ENCODE measurements around the gene CACHD1. TPM values are rescaled to one million over a fixed set of nuclear protein-coding genes. Genes with fewer than 3 reads are reported as not detected.

The CACHD1 gene
- total RNA-seq, 1 experiment from 2014 or later: 29.9 TPM

DNA sequence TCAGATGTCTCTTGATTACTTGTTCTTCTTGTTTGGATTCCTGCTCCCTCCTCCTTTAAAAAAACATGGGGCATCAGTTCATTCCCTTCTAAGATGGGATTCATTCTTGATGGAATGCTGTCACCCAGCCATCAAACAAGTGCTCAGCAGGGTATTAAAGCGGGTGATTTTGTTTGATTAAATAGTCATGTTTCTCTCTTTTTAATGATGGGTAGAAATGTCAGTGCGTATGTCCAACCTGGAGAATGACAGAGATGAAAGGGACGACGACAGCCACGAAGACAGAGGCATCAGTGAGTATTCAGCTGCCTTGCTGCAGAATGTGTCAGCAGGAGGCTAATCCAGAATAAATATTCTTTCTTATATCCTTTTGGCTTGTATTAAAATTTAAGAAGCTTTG, 211.1 kb downstream of the CACHD1 start:
- BruUV-seq (replicated peaks): no TSS peak
- H3K27me3 ChIP-seq (ENCODE audit: control insufficient read depth, insufficient read depth, low read length): no peaks in the 10 kb centered on the region
- H3K4me3 ChIP-seq (ENCODE audit: low read depth in 2 of 2, low read length in 2 of 2): no peak overlapping the region
- H3K9me3 ChIP-seq (ENCODE audit: control insufficient read depth, insufficient read depth, low read depth, low read length): no peaks in the 10 kb centered on the region
- peaks cover 14% of the 10 kb centered on the region for H3K36me3 ChIP-seq (ENCODE audit: control insufficient read depth, insufficient read depth, low read length)
- DNase-seq (ENCODE audit: low read depth, low spot score) (no peak), ATAC-seq (no peak)
- POLR2A ChIA-PET: no interaction called here
- intact Hi-C loops (cut with micrococcal nuclease; ENCODE audit: unreplicated experiment) (no loop called here), in situ Hi-C loops (cut with HindIII; ENCODE audit: low pct_unique_long_range_greater_than_20kb, low sequenced_read_pairs) (no loop called here)
- H3K4me1 ChIP-seq (ENCODE audit: control insufficient read depth, insufficient read depth, low read length): no peaks in the 10 kb centered on the region
- TF ChIP-seq, protein P1, sequence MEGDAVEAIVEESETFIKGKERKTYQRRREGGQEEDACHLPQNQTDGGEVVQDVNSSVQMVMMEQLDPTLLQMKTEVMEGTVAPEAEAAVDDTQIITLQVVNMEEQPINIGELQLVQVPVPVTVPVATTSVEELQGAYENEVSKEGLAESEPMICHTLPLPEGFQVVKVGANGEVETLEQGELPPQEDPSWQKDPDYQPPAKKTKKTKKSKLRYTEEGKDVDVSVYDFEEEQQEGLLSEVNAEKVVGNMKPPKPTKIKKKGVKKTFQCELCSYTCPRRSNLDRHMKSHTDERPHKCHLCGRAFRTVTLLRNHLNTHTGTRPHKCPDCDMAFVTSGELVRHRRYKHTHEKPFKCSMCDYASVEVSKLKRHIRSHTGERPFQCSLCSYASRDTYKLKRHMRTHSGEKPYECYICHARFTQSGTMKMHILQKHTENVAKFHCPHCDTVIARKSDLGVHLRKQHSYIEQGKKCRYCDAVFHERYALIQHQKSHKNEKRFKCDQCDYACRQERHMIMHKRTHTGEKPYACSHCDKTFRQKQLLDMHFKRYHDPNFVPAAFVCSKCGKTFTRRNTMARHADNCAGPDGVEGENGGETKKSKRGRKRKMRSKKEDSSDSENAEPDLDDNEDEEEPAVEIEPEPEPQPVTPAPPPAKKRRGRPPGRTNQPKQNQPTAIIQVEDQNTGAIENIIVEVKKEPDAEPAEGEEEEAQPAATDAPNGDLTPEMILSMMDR (IDR thresholded peaks at IDR 0.05): no peak
- TF ChIP-seq TCF7L2 (IDR thresholded peaks at IDR 0.05; ENCODE audit: low read depth, low read length) (no peak), SIN3A (IDR thresholded peaks at IDR 0.05; ENCODE audit: borderline replicate concordance, insufficient read depth, low read depth, low read length) (no peak), POLR2AphosphoS5 (IDR thresholded peaks at IDR 0.05; ENCODE audit: low read depth, low read length) (no peak)
- TF ChIP-seq, protein P2, sequence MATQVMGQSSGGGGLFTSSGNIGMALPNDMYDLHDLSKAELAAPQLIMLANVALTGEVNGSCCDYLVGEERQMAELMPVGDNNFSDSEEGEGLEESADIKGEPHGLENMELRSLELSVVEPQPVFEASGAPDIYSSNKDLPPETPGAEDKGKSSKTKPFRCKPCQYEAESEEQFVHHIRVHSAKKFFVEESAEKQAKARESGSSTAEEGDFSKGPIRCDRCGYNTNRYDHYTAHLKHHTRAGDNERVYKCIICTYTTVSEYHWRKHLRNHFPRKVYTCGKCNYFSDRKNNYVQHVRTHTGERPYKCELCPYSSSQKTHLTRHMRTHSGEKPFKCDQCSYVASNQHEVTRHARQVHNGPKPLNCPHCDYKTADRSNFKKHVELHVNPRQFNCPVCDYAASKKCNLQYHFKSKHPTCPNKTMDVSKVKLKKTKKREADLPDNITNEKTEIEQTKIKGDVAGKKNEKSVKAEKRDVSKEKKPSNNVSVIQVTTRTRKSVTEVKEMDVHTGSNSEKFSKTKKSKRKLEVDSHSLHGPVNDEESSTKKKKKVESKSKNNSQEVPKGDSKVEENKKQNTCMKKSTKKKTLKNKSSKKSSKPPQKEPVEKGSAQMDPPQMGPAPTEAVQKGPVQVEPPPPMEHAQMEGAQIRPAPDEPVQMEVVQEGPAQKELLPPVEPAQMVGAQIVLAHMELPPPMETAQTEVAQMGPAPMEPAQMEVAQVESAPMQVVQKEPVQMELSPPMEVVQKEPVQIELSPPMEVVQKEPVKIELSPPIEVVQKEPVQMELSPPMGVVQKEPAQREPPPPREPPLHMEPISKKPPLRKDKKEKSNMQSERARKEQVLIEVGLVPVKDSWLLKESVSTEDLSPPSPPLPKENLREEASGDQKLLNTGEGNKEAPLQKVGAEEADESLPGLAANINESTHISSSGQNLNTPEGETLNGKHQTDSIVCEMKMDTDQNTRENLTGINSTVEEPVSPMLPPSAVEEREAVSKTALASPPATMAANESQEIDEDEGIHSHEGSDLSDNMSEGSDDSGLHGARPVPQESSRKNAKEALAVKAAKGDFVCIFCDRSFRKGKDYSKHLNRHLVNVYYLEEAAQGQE (IDR thresholded peaks at IDR 0.05; ENCODE audit: insufficient read depth in 1 of 2, low read depth in 2 of 2, low read length in 1 of 2): no peak
- H3K27ac ChIP-seq (ENCODE audit: low read length): no peak overlapping the region
- CTCF ChIA-PET: no interaction called here

DNA sequence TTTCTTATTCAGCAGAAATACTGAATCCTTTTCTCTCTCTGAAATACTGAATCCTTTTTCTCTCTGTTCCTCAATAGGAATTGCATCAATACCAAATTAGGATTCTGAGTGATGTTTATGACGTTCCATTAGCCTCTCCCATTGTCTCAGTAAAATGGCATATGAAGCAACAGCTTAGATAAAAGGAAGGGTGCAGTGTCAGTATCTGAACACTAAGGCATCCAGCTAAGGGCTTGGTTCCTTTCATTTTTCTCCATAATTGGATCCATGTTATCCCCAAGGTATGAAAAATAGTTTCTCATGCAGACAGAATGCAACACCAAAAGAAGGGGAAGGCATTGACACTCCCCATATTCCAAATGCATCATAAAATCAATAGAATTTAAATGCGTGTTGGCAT, 213.5 kb downstream of the CACHD1 start:
- H3K36me3 ChIP-seq (ENCODE audit: control insufficient read depth, insufficient read depth, low read length): peaks cover 11% of the 10 kb centered on the region
- intact Hi-C loops (cut with micrococcal nuclease; ENCODE audit: unreplicated experiment): no loop called here
- H3K27me3 ChIP-seq (ENCODE audit: control insufficient read depth, insufficient read depth, low read length): no peaks in the 10 kb centered on the region
- H3K4me3 ChIP-seq (ENCODE audit: low read depth in 2 of 2, low read length in 2 of 2): no peak overlapping the region
- H3K27ac ChIP-seq (ENCODE audit: low read length): no peak overlapping the region
- no TSS peak for BruUV-seq (replicated peaks)
- CTCF ChIA-PET: no interaction called here
- POLR2A ChIA-PET: no interaction called here
- H3K4me1 ChIP-seq (ENCODE audit: control insufficient read depth, insufficient read depth, low read length): no peaks in the 10 kb centered on the region
- DNase-seq (ENCODE audit: low read depth, low spot score): no peak
- ATAC-seq: no peak
- in situ Hi-C loops (cut with HindIII; ENCODE audit: low pct_unique_long_range_greater_than_20kb, low sequenced_read_pairs): no loop called here
- TF ChIP-seq, protein P1 (IDR thresholded peaks at IDR 0.05): no peak
- TF ChIP-seq TCF7L2 (IDR thresholded peaks at IDR 0.05; ENCODE audit: low read depth, low read length) (no peak), SIN3A (IDR thresholded peaks at IDR 0.05; ENCODE audit: borderline replicate concordance, insufficient read depth, low read depth, low read length) (no peak), POLR2AphosphoS5 (IDR thresholded peaks at IDR 0.05; ENCODE audit: low read depth, low read length) (no peak)
- TF ChIP-seq, protein P2 (IDR thresholded peaks at IDR 0.05; ENCODE audit: insufficient read depth in 1 of 2, low read depth in 2 of 2, low read length in 1 of 2): no peak
- H3K9me3 ChIP-seq (ENCODE audit: control insufficient read depth, insufficient read depth, low read depth, low read length): no peaks in the 10 kb centered on the region
